PC-9 (cell line): ENCODE results near the gene RARS1. TPM values are rescaled to one million over a fixed set of nuclear protein-coding genes. Genes with fewer than 3 reads are reported as not detected.

ENCODE experiments used
- BruUV-seq: library from RNA; stranded (reverse); fragments of 400-500 nt; replicated peaks from 2 replicates; lab custom pipeline; 2021; lab: Mats Ljungman, UMichigan
- CTCF ChIA-PET: fragments of 300-600 bp; sonication (Branson Sonifier 250); formaldehyde crosslinking; loops from one replicate; lab custom pipeline; 2022; ENCODE audit warnings: antibody characterized with exemption; lab: Charles Lee
- POLR2A ChIA-PET: fragments of 300-600 bp; sonication (Branson Sonifier 250); formaldehyde crosslinking; loops from one replicate; lab custom pipeline; 2022; ENCODE audit warnings: antibody characterized with exemption; ENCODE audit not compliant: unreplicated experiment; lab: Charles Lee
- DNase-seq, 2 experiments: peaks; one replicate each; pipeline versions ENCODE4 v3.0.0 to v3.0.0-alpha.2; 2015 to 2022; ENCODE audit warnings: mixed read lengths in 1 of 2
- H2AFZ ChIP-seq: fragments of 200-600 bp; sonication (generic); 2 replicates; pipeline ENCODE4 v1.8.1; 2017; ENCODE audit warnings: antibody characterized with exemption
- H3F3A ChIP-seq: fragments of 200-600 bp; sonication (generic); 2 replicates; pipeline ENCODE4 v1.8.1; 2017; ENCODE audit warnings: antibody characterized with exemption, mild to moderate bottlenecking, low read depth; ENCODE audit not compliant: insufficient read depth
- H3K27ac ChIP-seq: fragments of 200-600 bp; sonication (generic); 2 replicates; pipeline ENCODE4 v1.6.1; 2016; ENCODE audit warnings: mixed run types
- H3K27me3 ChIP-seq: fragments of 200-600 bp; sonication (generic); 2 replicates; pipeline ENCODE4 v1.6.1; 2016; ENCODE audit warnings: low read depth, mixed run types; ENCODE audit not compliant: insufficient read depth
- H3K36me3 ChIP-seq: fragments of 200-600 bp; sonication (generic); 2 replicates; pipeline ENCODE4 v1.6.1; 2016; ENCODE audit warnings: low read depth, mixed run types
- H3K4me1 ChIP-seq: fragments of 200-600 bp; sonication (generic); replicated peaks from 2 replicates; pipeline ENCODE4 v1.6.1; 2016; ENCODE audit warnings: mixed run types; ENCODE audit not compliant: insufficient read depth
- H3K4me2 ChIP-seq: fragments of 200-600 bp; sonication (generic); 2 replicates; pipeline ENCODE4 v1.6.1; 2017; ENCODE audit warnings: mixed run types
- H3K4me3 ChIP-seq: fragments of 200-600 bp; sonication (generic); 2 replicates; pipeline ENCODE4 v1.6.1; 2016; ENCODE audit warnings: mixed run types
- H3K79me2 ChIP-seq: fragments of 200-600 bp; sonication (generic); 2 replicates; pipeline ENCODE4 v1.6.1; 2017; ENCODE audit warnings: low read depth, mixed run types
- H3K9me2 ChIP-seq: fragments of 200-600 bp; sonication (generic); 2 replicates; pipeline ENCODE4 v1.8.1; 2017; ENCODE audit warnings: mild to moderate bottlenecking; ENCODE audit not compliant: insufficient read depth
- H3K9me3 ChIP-seq: fragments of 200-600 bp; sonication (generic); 2 replicates; pipeline ENCODE4 v1.8.1; 2016; ENCODE audit warnings: low read depth; ENCODE audit not compliant: insufficient read depth
- H4K20me1 ChIP-seq: fragments of 200-600 bp; sonication (generic); 2 replicates; pipeline ENCODE4 v1.8.1; 2017; ENCODE audit not compliant: insufficient read depth
- CTCF ChIP-seq: fragments of 200-600 bp; sonication (generic); conservative IDR thresholded peaks from 2 replicates; pipeline ENCODE4 v1.6.1; 2017; ENCODE audit warnings: mixed run types, antibody characterized with exemption, mild to moderate bottlenecking, moderate library complexity
- EZH2 ChIP-seq: fragments of 200-600 bp; sonication (generic); IDR thresholded peaks from 2 replicates; pipeline ENCODE4 v1.8.0; 2017; ENCODE audit warnings: antibody characterized with exemption, low read depth
- intact Hi-C: fragments of 100-400 bp; cut with micrococcal nuclease; formaldehyde crosslinking; loops from one replicate; pipeline ENCODE4 v1.10.0; 2022; ENCODE audit not compliant: unreplicated experiment
- total RNA-seq: library from RNA; stranded (reverse); gene quantifications from 2 replicates; pipeline ENCODE4 v1.2.3, GENCODE V29; 2021

The RARS1 gene
- total RNA-seq, 1 experiment from 2014 or later, result 125 TPM

- BruUV-seq, result no TSS peak
- Histone ChIP-seq H3K9me2 (no peaks in the 10 kb centered on the region), H3K4me3 (no peak overlapping the region), H3K4me2 (no peak overlapping the region), H2AFZ (no peak overlapping the region), H3K27ac (no peak overlapping the region), H3K36me3 (peaks cover 16% of the 10 kb centered on the region; the same call in 1 of the 2 replicates), H4K20me1 (no peaks in the 10 kb centered on the region; the same call in 1 of the 2 replicates), H3K79me2 (no peaks in the 10 kb centered on the region), H3K9me3 (no peaks in the 10 kb centered on the region), H3K4me1 (no peaks in the 10 kb centered on the region), H3F3A (peaks cover 33% of the 10 kb centered on the region; the same call in 1 of the 2 replicates), H3K27me3 (no peaks in the 10 kb centered on the region)
- TF ChIP-seq CTCF (no peak; the same call in 1 of the 2 replicates), EZH2 (no peak)
- ChIA-PET POLR2A (no interaction called here), CTCF (interaction anchor here (0.5 to 0.6 kb wide), 2 partner anchors 12 to 202 kb away, joined by 3 to 5 read pairs; no protein-coding TSS in a partner anchor)
- intact Hi-C loops, result loop anchor here (1.0 kb wide), 1 partner anchor 203 kb away; no protein-coding TSS in a partner anchor
- DNase-seq, result peak; percentile 52 to 66
Measured at GRCh38 chr5:168472329-168472728, 13.9 kb upstream of the RARS1 start.

- TF ChIP-seq CTCF (no peak), EZH2 (no peak)
- no peak for DNase-seq
- Histone ChIP-seq H3K27me3 (no peaks in the 10 kb centered on the region), H3K27ac (no peak overlapping the region), H3K9me2 (no peaks in the 10 kb centered on the region), H3K36me3 (peaks cover 7% of the 10 kb centered on the region; the same call in 1 of the 2 replicates), H3K9me3 (no peaks in the 10 kb centered on the region), H3K4me3 (no peak overlapping the region), H3K79me2 (no peaks in the 10 kb centered on the region), H2AFZ (no peak overlapping the region), H3F3A (peaks cover 38% of the 10 kb centered on the region; the same call in 1 of the 2 replicates), H4K20me1 (no peaks in the 10 kb centered on the region; the same call in 1 of the 2 replicates), H3K4me1 (no peaks in the 10 kb centered on the region), H3K4me2 (no peak overlapping the region)
- BruUV-seq, result no TSS peak
- CTCF ChIA-PET, result no interaction called here
- POLR2A ChIA-PET, result no interaction called here
- intact Hi-C loops, result no loop called here
Measured at GRCh38 chr5:168474319-168474718, 12.0 kb upstream of the RARS1 start.

- no TSS peak for BruUV-seq
- peaks cover 31% of the 10 kb centered on the region; the same call in 1 of the 2 replicates for H3F3A ChIP-seq
- DNase-seq, result no peak
- no peaks in the 10 kb centered on the region for H3K79me2 ChIP-seq
- no peaks in the 10 kb centered on the region; the same call in 1 of the 2 replicates for H4K20me1 ChIP-seq
- H3K9me3 ChIP-seq, result no peaks in the 10 kb centered on the region
- TF ChIP-seq CTCF (no peak), EZH2 (no peak)
- H3K27ac ChIP-seq, result no peak overlapping the region
- no peaks in the 10 kb centered on the region for H3K4me1 ChIP-seq
- ChIA-PET POLR2A (interaction anchor here (0.5 kb wide), 1 partner anchor 906 kb away, joined by 4 read pairs; no protein-coding TSS in a partner anchor), CTCF (no interaction called here)
- H3K4me3 ChIP-seq, result no peak overlapping the region
- intact Hi-C loops, result no loop called here
- no peaks in the 10 kb centered on the region for H3K27me3 ChIP-seq
- no peak overlapping the region for H3K4me2 ChIP-seq
- no peaks in the 10 kb centered on the region for H3K9me2 ChIP-seq
- no peak overlapping the region for H2AFZ ChIP-seq
- H3K36me3 ChIP-seq, result peaks cover 7% of the 10 kb centered on the region; the same call in 1 of the 2 replicates
Measured at GRCh38 chr5:168477060-168477459, 9.2 kb upstream of the RARS1 start.
